ENCODE data around the gene FEZF2.
A peak's percentile ranks its signal among the peaks of the same experiment; 100 is the strongest.

The FEZF2 gene

DNA sequence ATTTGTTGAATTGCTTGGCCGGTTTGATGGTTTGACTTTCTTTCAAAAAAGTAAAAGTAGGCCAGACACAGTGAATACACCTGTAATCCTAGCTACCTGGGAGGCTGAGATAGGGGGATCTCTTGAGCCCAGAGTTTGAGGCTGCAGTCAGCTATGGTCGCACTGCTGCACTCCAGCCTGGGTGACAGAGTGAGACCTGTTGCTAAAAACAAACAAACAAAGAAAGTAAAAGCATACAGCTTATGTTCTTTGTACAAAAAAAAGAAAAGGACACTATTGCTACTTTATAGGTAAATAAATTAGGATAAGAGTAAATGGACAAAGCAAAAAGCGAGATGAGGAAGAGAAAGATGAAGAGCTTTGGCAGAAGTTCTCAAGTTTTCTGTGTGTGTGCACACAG, 13.9 kb upstream of the FEZF2 start:
- CTCF ChIA-PET = interaction anchor here (1.4 kb wide), 1 partner anchor 19 kb away, joined by 3 read pairs; no protein-coding TSS in a partner anchor
- no peak for TF ChIP-seq FOXA1 (IDR thresholded peaks at IDR 0.05)
- no peak for TF ChIP-seq TARDBP (IDR thresholded peaks at IDR 0.05)
- no peak for TF ChIP-seq BHLHE40 (IDR thresholded peaks at IDR 0.05; ENCODE audit: borderline replicate concordance)
- TF ChIP-seq NFRKB (IDR thresholded peaks at IDR 0.05) = no peak
- no peak for TF ChIP-seq ZNF384 (IDR thresholded peaks at IDR 0.05)
- TF ChIP-seq LEF1 (IDR thresholded peaks at IDR 0.05; ENCODE audit: borderline replicate concordance) = no peak
- no peak for TF ChIP-seq FOXK2 (IDR thresholded peaks at IDR 0.05)
- TF ChIP-seq, protein P1, sequence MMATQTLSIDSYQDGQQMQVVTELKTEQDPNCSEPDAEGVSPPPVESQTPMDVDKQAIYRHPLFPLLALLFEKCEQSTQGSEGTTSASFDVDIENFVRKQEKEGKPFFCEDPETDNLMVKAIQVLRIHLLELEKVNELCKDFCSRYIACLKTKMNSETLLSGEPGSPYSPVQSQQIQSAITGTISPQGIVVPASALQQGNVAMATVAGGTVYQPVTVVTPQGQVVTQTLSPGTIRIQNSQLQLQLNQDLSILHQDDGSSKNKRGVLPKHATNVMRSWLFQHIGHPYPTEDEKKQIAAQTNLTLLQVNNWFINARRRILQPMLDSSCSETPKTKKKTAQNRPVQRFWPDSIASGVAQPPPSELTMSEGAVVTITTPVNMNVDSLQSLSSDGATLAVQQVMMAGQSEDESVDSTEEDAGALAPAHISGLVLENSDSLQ (IDR thresholded peaks at IDR 0.05) = no peak
- no peak for DNase-seq (ENCODE audit: extremely low spot score)
- POLR2A ChIA-PET = no interaction called here

DNA sequence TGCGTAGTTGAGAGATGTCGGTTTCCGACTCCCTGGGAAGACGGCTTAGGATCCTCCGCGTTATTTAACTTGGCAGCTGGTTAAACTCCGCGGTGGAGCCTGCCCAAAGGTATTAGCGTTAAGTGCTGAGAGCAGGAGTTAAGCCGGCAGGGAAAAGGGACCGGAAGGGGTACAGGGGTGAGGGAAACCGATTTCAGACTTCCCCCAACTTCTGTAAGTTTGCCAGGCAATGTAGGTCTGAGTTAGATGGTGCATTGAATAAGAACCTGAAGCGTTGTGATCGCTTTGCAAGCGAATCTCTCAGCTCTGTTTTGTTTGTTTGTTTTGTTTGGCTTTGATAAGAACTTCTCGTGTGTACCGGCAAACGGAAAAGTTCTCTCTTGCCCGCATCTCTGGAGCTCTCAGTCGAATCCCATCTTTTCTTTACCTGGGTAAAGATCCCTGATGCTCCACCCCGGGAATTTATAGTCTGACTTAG, 6.0 kb upstream of the FEZF2 start:
- peak; percentile 15 for DNase-seq (ENCODE audit: extremely low spot score)
- CTCF ChIA-PET = no interaction called here
- no peak for TF ChIP-seq BHLHE40 (IDR thresholded peaks at IDR 0.05; ENCODE audit: borderline replicate concordance)
- POLR2A ChIA-PET = no interaction called here

DNA sequence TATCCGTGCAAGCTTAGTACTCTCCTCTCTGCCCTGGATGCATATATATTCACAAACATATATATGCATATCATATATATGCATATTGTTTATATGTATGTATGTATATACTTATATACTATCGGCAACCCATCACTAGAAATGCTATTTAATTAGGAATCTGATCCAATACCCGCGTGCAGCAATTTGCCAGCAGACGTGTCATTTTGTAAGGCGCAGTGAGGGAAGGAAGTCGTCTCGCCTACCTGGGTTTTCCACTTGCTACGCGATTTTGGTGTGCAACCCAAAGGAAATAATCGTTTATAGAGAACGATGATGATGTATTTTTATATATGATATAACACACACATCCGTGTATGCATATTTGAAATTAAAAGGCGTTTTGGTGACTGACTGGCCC, 5.6 kb upstream of the FEZF2 start:
- POLR2A ChIA-PET = no interaction called here

DNA sequence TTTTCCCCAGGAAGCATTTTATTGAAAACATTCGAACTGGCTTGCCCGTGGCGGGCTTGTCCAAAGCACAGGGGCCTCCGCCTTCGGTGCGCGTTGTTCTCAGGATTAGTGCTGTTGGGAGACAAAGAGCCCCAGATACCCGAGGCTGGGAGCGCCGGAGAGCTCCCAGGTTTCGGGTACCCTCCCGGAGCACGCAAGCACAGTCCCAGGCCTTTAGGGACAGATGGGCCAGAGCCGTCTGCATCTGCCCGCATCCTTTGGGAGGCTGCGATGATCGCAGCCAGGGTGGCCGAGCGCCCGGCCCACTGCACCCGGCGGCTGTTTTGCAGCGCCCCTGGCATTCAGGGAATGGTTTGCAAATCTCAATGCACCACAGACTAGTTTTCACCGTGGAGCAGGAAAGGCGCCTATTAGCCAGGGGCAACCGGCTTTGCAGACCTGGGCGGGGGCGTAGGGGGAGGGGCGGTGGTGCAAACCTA, 5.0 kb upstream of the FEZF2 start:
- TF ChIP-seq TARDBP (IDR thresholded peaks at IDR 0.05) = no peak
- no peak for TF ChIP-seq FOXM1 (IDR thresholded peaks at IDR 0.05; ENCODE audit: borderline replicate concordance)
- TF ChIP-seq SP1 (IDR thresholded peaks at IDR 0.05) = no peak
- no peak for TF ChIP-seq SUZ12 (IDR thresholded peaks at IDR 0.05)
- TF ChIP-seq FOXA1 (IDR thresholded peaks at IDR 0.05) = no peak
- no peak for TF ChIP-seq L3MBTL2 (conservative IDR thresholded peaks at IDR 0.05)
- TF ChIP-seq ZNF384 (IDR thresholded peaks at IDR 0.05) = no peak
- TF ChIP-seq ELF4 (IDR thresholded peaks at IDR 0.05) = no peak
- TF ChIP-seq BHLHE40 (IDR thresholded peaks at IDR 0.05; ENCODE audit: borderline replicate concordance) = no peak
- no peak for TF ChIP-seq FOXK2 (IDR thresholded peaks at IDR 0.05)
- TF ChIP-seq CTBP1 (IDR thresholded peaks at IDR 0.05; ENCODE audit: borderline replicate concordance) = no peak
- TF ChIP-seq NFRKB (IDR thresholded peaks at IDR 0.05) = no peak
- no peak for TF ChIP-seq HDGF (IDR thresholded peaks at IDR 0.05; ENCODE audit: borderline replicate concordance)
- no peak for TF ChIP-seq ARNT (IDR thresholded peaks at IDR 0.05)
- TF ChIP-seq LEF1 (IDR thresholded peaks at IDR 0.05; ENCODE audit: borderline replicate concordance) = no peak
- TF ChIP-seq, protein P1 (IDR thresholded peaks at IDR 0.05) = no peak
- POLR2A ChIA-PET = no interaction called here
- CTCF ChIA-PET = no interaction called here
- DNase-seq (ENCODE audit: extremely low spot score) = no peak

More for the DNA sequence above, 5.6 kb upstream of the FEZF2 start:
- TF ChIP-seq, protein P1 (IDR thresholded peaks at IDR 0.05) = no peak
- TF ChIP-seq HDGF (IDR thresholded peaks at IDR 0.05; ENCODE audit: borderline replicate concordance) (no peak), NFRKB (IDR thresholded peaks at IDR 0.05) (no peak), SUZ12 (IDR thresholded peaks at IDR 0.05) (no peak), ARNT (IDR thresholded peaks at IDR 0.05) (no peak), FOXM1 (IDR thresholded peaks at IDR 0.05; ENCODE audit: borderline replicate concordance) (no peak), CTBP1 (IDR thresholded peaks at IDR 0.05; ENCODE audit: borderline replicate concordance) (no peak), FOXA1 (IDR thresholded peaks at IDR 0.05) (no peak), ELF4 (IDR thresholded peaks at IDR 0.05) (no peak), ZNF384 (IDR thresholded peaks at IDR 0.05) (no peak), TARDBP (IDR thresholded peaks at IDR 0.05) (no peak)
- CTCF ChIA-PET = no interaction called here
- no peak for DNase-seq (ENCODE audit: extremely low spot score)

DNA sequence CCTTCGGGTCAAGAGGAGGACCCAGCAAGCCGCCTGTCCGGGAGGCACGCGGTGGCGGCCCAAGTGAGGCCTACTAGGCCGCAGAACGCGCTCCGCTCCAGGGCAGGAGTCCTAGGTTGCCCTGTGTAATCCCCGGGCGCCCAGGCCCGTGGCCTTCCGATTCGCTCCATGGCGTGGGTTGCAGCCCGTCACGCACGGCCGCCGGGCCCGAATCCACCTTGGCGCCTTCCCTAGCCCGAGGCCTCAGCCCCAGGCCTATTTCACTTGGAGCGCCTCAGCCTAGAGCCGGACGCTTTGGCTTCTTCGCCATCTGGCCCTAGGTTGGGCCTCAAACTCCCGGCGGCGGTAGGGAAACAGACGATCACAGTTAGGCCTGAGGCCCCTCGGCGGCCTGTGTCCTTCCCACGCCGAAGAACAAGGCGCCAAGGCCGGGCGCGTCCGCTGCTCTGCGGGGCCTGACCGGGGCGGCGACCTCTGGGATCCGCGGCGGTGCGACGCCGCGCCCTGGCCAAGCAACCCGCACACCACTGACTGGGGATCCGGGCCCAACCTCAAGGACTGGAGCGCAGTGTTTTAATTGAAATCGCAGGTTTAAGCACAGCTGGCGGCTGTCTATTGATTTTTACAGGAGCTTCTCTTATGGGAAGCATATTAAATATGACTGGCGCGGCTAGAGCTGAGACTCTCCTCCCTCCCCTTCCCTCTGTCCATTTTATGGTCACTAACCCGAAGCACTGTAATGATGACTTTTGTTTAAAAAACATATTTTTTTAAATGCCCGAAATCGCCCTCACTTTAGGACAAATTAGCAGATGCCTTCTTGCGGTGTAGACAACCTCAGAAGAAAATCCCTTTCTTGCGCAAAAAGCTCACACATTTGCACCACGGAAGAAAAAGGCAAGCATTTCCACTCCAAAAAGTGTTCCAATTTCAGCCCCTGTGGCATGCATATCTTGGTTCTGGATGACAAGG, 3.8 kb upstream of the FEZF2 start:
- TF ChIP-seq SP1 (IDR thresholded peaks at IDR 0.05) (no peak), TARDBP (IDR thresholded peaks at IDR 0.05) (no peak), L3MBTL2 (conservative IDR thresholded peaks at IDR 0.05) (no peak), ZNF384 (IDR thresholded peaks at IDR 0.05) (no peak), FOXA1 (IDR thresholded peaks at IDR 0.05) (no peak), BHLHE40 (IDR thresholded peaks at IDR 0.05; ENCODE audit: borderline replicate concordance) (no peak), FOXK2 (IDR thresholded peaks at IDR 0.05) (no peak), ARNT (IDR thresholded peaks at IDR 0.05) (no peak), HDGF (IDR thresholded peaks at IDR 0.05; ENCODE audit: borderline replicate concordance) (no peak), ELF4 (IDR thresholded peaks at IDR 0.05) (no peak), CTBP1 (IDR thresholded peaks at IDR 0.05; ENCODE audit: borderline replicate concordance) (no peak), SUZ12 (IDR thresholded peaks at IDR 0.05) (no peak), FOXM1 (IDR thresholded peaks at IDR 0.05; ENCODE audit: borderline replicate concordance) (no peak)
- ChIA-PET CTCF (no interaction called here), POLR2A (no interaction called here)
- no peak for DNase-seq (ENCODE audit: extremely low spot score)

DNA sequence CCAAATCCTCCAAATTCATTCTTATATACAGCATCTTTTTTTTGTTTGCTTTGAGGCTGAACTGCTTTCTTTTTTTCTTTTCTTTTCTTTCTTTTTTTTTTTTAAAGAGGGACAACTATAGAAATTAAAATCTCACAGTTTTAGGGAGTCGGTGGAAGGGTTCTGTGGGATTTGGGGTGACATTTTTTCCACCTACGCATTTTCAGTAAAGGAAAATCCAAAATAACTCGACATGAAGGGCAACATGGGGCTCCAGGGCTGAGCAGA, 3.0 kb upstream of the FEZF2 start:
- CTCF ChIA-PET = no interaction called here
- TF ChIP-seq LEF1 (IDR thresholded peaks at IDR 0.05; ENCODE audit: borderline replicate concordance) = no peak
- no peak for TF ChIP-seq HDGF (IDR thresholded peaks at IDR 0.05; ENCODE audit: borderline replicate concordance)
- TF ChIP-seq L3MBTL2 (conservative IDR thresholded peaks at IDR 0.05) = no peak
- no peak for TF ChIP-seq FOXK2 (IDR thresholded peaks at IDR 0.05)
- TF ChIP-seq TARDBP (IDR thresholded peaks at IDR 0.05) = no peak
- no peak for TF ChIP-seq FOXA1 (IDR thresholded peaks at IDR 0.05)
- TF ChIP-seq, protein P1 (IDR thresholded peaks at IDR 0.05) = no peak
- no peak for TF ChIP-seq BHLHE40 (IDR thresholded peaks at IDR 0.05; ENCODE audit: borderline replicate concordance)
- TF ChIP-seq ELF4 (IDR thresholded peaks at IDR 0.05) = no peak
- TF ChIP-seq SUZ12 (IDR thresholded peaks at IDR 0.05) = no peak
- TF ChIP-seq ARNT (IDR thresholded peaks at IDR 0.05) = no peak
- no peak for TF ChIP-seq NFRKB (IDR thresholded peaks at IDR 0.05)
- no peak for TF ChIP-seq ZNF384 (IDR thresholded peaks at IDR 0.05)
- no peak for TF ChIP-seq CTBP1 (IDR thresholded peaks at IDR 0.05; ENCODE audit: borderline replicate concordance)

More for the DNA sequence above, 3.0 kb upstream of the FEZF2 start:
- POLR2A ChIA-PET = no interaction called here
- no peak for DNase-seq (ENCODE audit: extremely low spot score)

All from HEK293T (cell line).